ENCODE measurements around the gene PHAF1. TPM values are rescaled to one million over a fixed set of nuclear protein-coding genes. Genes with fewer than 3 reads are reported as not detected.
A peak's percentile ranks its signal among the peaks of the same experiment; 100 is the strongest.

The PHAF1 gene
- total and polyA plus RNA-seq, 2 of the 8 experiments (the other 6 are each of a cell fraction or from before 2014, with no cell fraction given): 18.6 to 26.4 TPM

DNA sequence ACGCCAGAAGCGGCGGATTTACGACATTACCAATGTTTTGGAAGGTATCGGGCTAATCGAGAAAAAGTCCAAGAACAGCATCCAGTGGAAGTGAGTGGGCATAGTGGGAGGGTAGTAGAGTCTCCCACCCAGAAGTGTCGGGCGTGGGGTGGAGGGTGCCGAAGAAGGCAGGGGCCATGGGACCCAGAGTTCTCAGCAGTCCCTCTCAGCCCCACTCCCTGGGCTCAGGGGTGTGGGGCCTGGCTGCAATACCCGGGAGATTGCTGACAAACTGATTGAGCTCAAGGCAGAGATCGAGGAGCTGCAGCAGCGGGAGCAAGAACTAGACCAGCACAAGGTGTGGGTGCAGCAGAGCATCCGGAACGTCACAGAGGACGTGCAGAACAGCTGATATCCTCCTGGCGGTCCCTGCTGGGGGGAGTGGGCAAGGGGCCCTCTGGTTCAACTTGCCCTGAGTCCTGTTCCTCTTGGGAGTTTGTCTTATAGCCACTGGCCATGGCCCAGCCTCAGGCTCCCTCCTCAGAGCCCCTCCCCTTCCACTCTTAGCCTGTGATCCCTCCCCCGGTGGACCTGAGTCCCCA lies 83.1 kb downstream of the PHAF1 start:
- Histone ChIP-seq H3K4me1 (replicated peaks in 1 of 4; ENCODE audit: control insufficient read depth in 3 of 4, insufficient read depth in 4 of 4, low read length in 3 of 4) (peaks cover 0 to 7% (median 2%) of the 10 kb centered on the region in 4 experiments; a peak in 4 of 7 replicates), H2AK5ac (ENCODE audit: low read depth, low read length) (no peak overlapping the region), H4K5ac (ENCODE audit: insufficient read length, low read depth, low read length) (no peak overlapping the region), H3K27ac (ENCODE audit: low read depth, low read length) (peak overlapping the region; percentile 41; the same call in 1 of the 2 replicates), H3K4ac (replicated peaks; ENCODE audit: insufficient read length, low read depth, low read length) (no peak overlapping the region), H3K23me2 (ENCODE audit: low read depth, low read length) (peaks cover 7% of the 10 kb centered on the region), H3K4me2 (ENCODE audit: insufficient read depth in 1 of 2, low read depth in 2 of 2, low read length in 2 of 2) (peak overlapping the region; percentile 93 to 94), H3K18ac (ENCODE audit: extremely low read depth, low read length) (no peak overlapping the region), H3K14ac (ENCODE audit: insufficient read length) (no peak overlapping the region), H4K91ac (replicated peaks; ENCODE audit: insufficient read length, low read length) (no peak overlapping the region), H3K79me1 (ENCODE audit: low read depth, low read length) (peaks cover 10% of the 10 kb centered on the region), H3K9ac (replicated peaks in 1 of 4; ENCODE audit: extremely low read depth in 1 of 4, low read depth in 3 of 4, low read length in 3 of 4) (peak overlapping the region; percentile 40 to 91 (median 78); a peak in 6 of 7 replicates), H2BK5ac (ENCODE audit: low read depth, low read length) (0 out of 2 replicates have a peak overlapping the region, but pooled peaks have one; percentile 66), H3K79me2 (ENCODE audit: control insufficient read depth in 1 of 2, insufficient read depth in 2 of 2, low read length in 2 of 2) (peaks cover 8 to 17% of the 10 kb centered on the region in 2 experiments), H2BK15ac (ENCODE audit: low read length) (no peak overlapping the region), H2BK12ac (ENCODE audit: low read depth, low read length) (no peak overlapping the region), H2AFZ (ENCODE audit: low read length) (no peak overlapping the region), H4K8ac (ENCODE audit: extremely low read depth, insufficient read depth, low read length) (peak overlapping the region; percentile 71), H3K36me3 (ENCODE audit: control insufficient read depth in 2 of 4, insufficient read depth in 4 of 4, low read length in 3 of 4) (peaks cover 18 to 41% (median 34%) of the 10 kb centered on the region in 4 experiments), H3K9me3 (ENCODE audit: insufficient read depth in 2 of 2, low read depth in 1 of 2, low read length in 1 of 2) (no peaks in the 10 kb centered on the region), H4K20me1 (replicated peaks in 1 of 2; ENCODE audit: control insufficient read depth in 1 of 2, insufficient read depth in 2 of 2, low read length in 2 of 2) (peaks cover 5 to 26% of the 10 kb centered on the region in 2 experiments), H3K4me3 (ENCODE audit: extremely low read depth in 1 of 4, insufficient read depth in 2 of 4, low read depth in 3 of 4, low read length in 4 of 4) (peak overlapping the region; percentile 96 to 99 (median 98)), H2BK20ac (ENCODE audit: low read length) (no peak overlapping the region), H3K27me3 (replicated peaks in 1 of 4; ENCODE audit: control insufficient read depth in 3 of 4, extremely low read depth in 1 of 4, insufficient read depth in 3 of 4, low read length in 3 of 4) (no peaks in the 10 kb centered on the region), H3K56ac (replicated peaks; ENCODE audit: insufficient read length, low read depth, low read length) (peak overlapping the region; percentile 47), H3K23ac (ENCODE audit: insufficient read length) (no peak overlapping the region), H2BK120ac (replicated peaks; ENCODE audit: low read depth, low read length) (no peak overlapping the region)
- DNase-seq (ENCODE audit: low read depth in 1 of 2, low spot score in 2 of 2) (no peak), FAIRE-seq (no peak)
- CTCF ChIA-PET (ENCODE audit: partially characterized antibody): interaction anchor here (0.5 to 8.7 kb wide), 12 partner anchors 10 to 869 kb away, joined by 3 to 111 read pairs (median 4); no protein-coding TSS in a partner anchor
- POLR2A ChIA-PET (ENCODE audit: partially characterized antibody): interaction anchor here (0.5 to 1.4 kb wide), 7 partner anchors 16 to 450 kb away, joined by 3 to 5 read pairs (median 3); partner anchors contain the start of gene B3GNT9
- WGBS, 2 experiments (ENCODE audit: extremely low coverage in 1 of 2, insufficient coverage in 1 of 2, insufficient read length in 1 of 2, insufficient replicate concordance in 2 of 2, low coverage in 1 of 2, low lambda C conversion rate in 2 of 2, missing lambda C conversion rate in 1 of 2): 61% methylated on average over 17 of the region's 17 CpGs; no CpG with 5 or more reads in 1 of the 2 experiments
- TF ChIP-seq BACH1 (IDR thresholded peaks at IDR 0.05; ENCODE audit: low read length): no peak
- TF ChIP-seq KDM1A (IDR thresholded peaks at IDR 0.05; ENCODE audit: borderline replicate concordance, low read length): no peak
- no peak for TF ChIP-seq SAP30 (IDR thresholded peaks at IDR 0.05; ENCODE audit: insufficient read depth, insufficient replicate concordance, low read length)
- TF ChIP-seq RXRA (IDR thresholded peaks at IDR 0.05; ENCODE audit: insufficient read depth, low read depth, low read length): no peak
- no peak for TF ChIP-seq RBBP5 (IDR thresholded peaks at IDR 0.05; ENCODE audit: borderline replicate concordance, low read depth, low read length)
- no peak for TF ChIP-seq RFX5 (IDR thresholded peaks at IDR 0.05; ENCODE audit: borderline replicate concordance, low read depth, low read length)
- TF ChIP-seq TAF7 (optimal IDR thresholded peaks at IDR 0.05; ENCODE audit: borderline replicate concordance, low read depth, low read length): no peak
- no peak for TF ChIP-seq EP300 (IDR thresholded peaks at IDR 0.05; ENCODE audit: borderline replicate concordance in 1 of 2, low read depth in 2 of 2, low read length in 2 of 2)
- no peak for TF ChIP-seq SUZ12 (IDR thresholded peaks at IDR 0.05; ENCODE audit: low read length)
- no peak for TF ChIP-seq POU5F1 (IDR thresholded peaks at IDR 0.05; ENCODE audit: low read depth, low read length)
- no peak for TF ChIP-seq MAFK (IDR thresholded peaks at IDR 0.05; ENCODE audit: low read depth, low read length)
- no peak for TF ChIP-seq EGR1 (IDR thresholded peaks at IDR 0.05; ENCODE audit: borderline replicate concordance, low read depth, low read length)

Measured in H1 (cell line).